Lung microvascular endothelial cell (primary cell): Measurements from ENCODE around the gene OR4A16. TPM values are rescaled to one million over a fixed set of nuclear protein-coding genes. Genes with fewer than 3 reads are reported as not detected.

Experiments
- DNase-seq, 2 donors: peaks; one replicate each; pipeline versions ENCODE4 v3.0.0 to v3.0.0-alpha.2; 2010; ENCODE audit warnings: low read depth in 2 of 2
- total RNA-seq: library from RNA; depleted of rRNA; stranded (reverse); fragments of >200 nt; gene quantifications from 2 replicates; pipeline ENCODE4 v1.2.1, GENCODE V29; 2014

OR4A16 gene
- not detected in 2 replicates for total RNA-seq

- no peak for DNase-seq
Observed at GRCh38 chr11:55342901-55343300, at the start of gene OR4A16. OR4A16 (plus strand) TSS chr11:55343201; CDS start chr11:55343201, 0 bp downstream.

- DNase-seq: no peak
Observed at GRCh38 chr11:55324500-55324899, 18.5 kb upstream of the OR4A16 start.

- DNase-seq: no peak
Observed at GRCh38 chr11:55345306-55345705, 2.3 kb downstream of the OR4A16 start.

- no peak for DNase-seq
Observed at GRCh38 chr11:55349032-55349431, 6.0 kb downstream of the OR4A16 start.

GRCh38 chr11:55357560-55358184, 14.7 kb downstream of the OR4A16 start:
- DNase-seq: no peak

- DNase-seq: no peak
Observed at GRCh38 chr11:55367674-55368073, 24.7 kb downstream of the OR4A16 start, which contains the start of gene OR4A15. OR4A15 (plus strand) TSS chr11:55367974; CDS start chr11:55367974, 0 bp downstream.

Other genes with a start within 250 kb of the OR4A16 start
- gene TRIM48, start 81.0 kb upstream of the OR4A16 start, total RNA-seq: not detected in 2 replicates
- not detected in 2 replicates for gene OR4A15, start 24.8 kb downstream of the OR4A16 start, total RNA-seq
- gene OR4C15, start 211.3 kb downstream of the OR4A16 start, total RNA-seq: not detected in 2 replicates
- not detected in 2 replicates for gene OR4C16, start 228.9 kb downstream of the OR4A16 start, total RNA-seq